Panc1 (cell line): ENCODE measurements around the gene AKR1C2.

Source experiments
- CTCF ChIP-seq: fragments of 450-650 bp; IDR thresholded peaks from 2 replicates; pipeline ENCODE4 v1.5.1; 2017; ENCODE audit warnings: mild to moderate bottlenecking
- POLR2AphosphoS5 ChIP-seq: IDR thresholded peaks from 2 replicates; pipeline ENCODE4 v1.6.1; 2012; ENCODE audit warnings: mild to moderate bottlenecking, low read depth, low read length, moderate library complexity
- REST ChIP-seq, 2 experiments: IDR thresholded peaks; 2 replicates each; pipeline ENCODE4 v1.6.1; 2011 to 2012; ENCODE audit warnings: low read depth in 2 of 2, control low read depth in 1 of 2, low read length in 1 of 2, mild to moderate bottlenecking in 1 of 2, moderate library complexity in 1 of 2; ENCODE audit not compliant: insufficient read depth in 1 of 2
- SIN3A ChIP-seq: IDR thresholded peaks from 2 replicates; pipeline ENCODE4 v1.6.1; 2012; ENCODE audit warnings: low read depth, mild to moderate bottlenecking, low read length, moderate library complexity, borderline replicate concordance; ENCODE audit not compliant: insufficient read depth
- TCF7L2 ChIP-seq: IDR thresholded peaks from 2 replicates; pipeline ENCODE4 v1.6.1; 2011; ENCODE audit warnings: mild to moderate bottlenecking, low read depth, low read length, inconsistent platforms

GRCh38 chr10:5038101-5038500 lies 34.4 kb upstream of the AKR1C2 start:
- TF ChIP-seq CTCF (no peak), POLR2AphosphoS5 (no peak), REST (IDR thresholded peaks at IDR 0.05; ENCODE audit: insufficient read depth in 1 of 2, low read depth in 2 of 2, low read length in 1 of 2) (no peak), SIN3A (no peak), TCF7L2 (no peak)
